Thoracic aorta (tissue), 2 donors: ENCODE measurements around the gene PAPOLA. TPM values are rescaled to one million over a fixed set of nuclear protein-coding genes. Genes with fewer than 3 reads are reported as not detected.

Experiments used
- ATAC-seq: fragments of 150-250 bp; one replicate; pipeline ENCODE4 v1.8.0; 2017; ENCODE audit warnings: low read depth; ENCODE audit not compliant: insufficient number of reproducible peaks, low FRiP score
- DNase-seq: peaks from one replicate; pipeline ENCODE4 v3.0.0-alpha.2; 2020; ENCODE audit warnings: low spot score
- H3K27ac ChIP-seq, 2 donors: fragments of 200-600 bp; sonication (generic); 1 replicate in 1 of 2; 2 replicates in 1 of 2; pipeline ENCODE4 v1.5.1; 2016; ENCODE audit warnings: mild to moderate bottlenecking in 2 of 2, moderate library complexity in 2 of 2
- H3K27me3 ChIP-seq: fragments of 200-600 bp; sonication (generic); replicated peaks from 2 replicates; pipeline ENCODE4 v1.6.0; 2016; ENCODE audit warnings: mild to moderate bottlenecking; ENCODE audit not compliant: insufficient read depth
- H3K36me3 ChIP-seq: fragments of 200-600 bp; sonication (generic); one replicate; pipeline ENCODE4 v1.5.1; 2016
- H3K4me1 ChIP-seq, 2 donors: fragments of 200-600 bp; sonication (generic); 1 replicate in 1 of 2; 2 replicates in 1 of 2; pipeline versions ENCODE4 v1.5.1 to v1.6.0; 2016; ENCODE audit warnings: low read depth in 2 of 2, mild to moderate bottlenecking in 1 of 2; ENCODE audit not compliant: control insufficient read depth in 1 of 2
- H3K4me3 ChIP-seq: fragments of 200-600 bp; sonication (generic); 2 replicates; pipeline ENCODE4 v1.5.1; 2016; ENCODE audit warnings: mild to moderate bottlenecking
- H3K9me3 ChIP-seq: fragments of 200-600 bp; sonication (generic); 2 replicates; pipeline ENCODE4 v1.5.1; 2016
- total RNA-seq, 2 donors: library from RNA; depleted of rRNA; stranded (reverse); fragments of >200 nt; gene quantifications; one replicate each; pipeline versions ENCODE4 v1.1.0 to v1.2.3, GENCODE V29; 2016
- TF ChIP-seq, protein P1 (sequence below): fragments of 200-600 bp; sonication (generic); IDR thresholded peaks from one replicate; pipeline ENCODE4 v1.5.1; 2019; ENCODE audit warnings: antibody characterized with exemption

Gene PAPOLA
- total RNA-seq, 2 donors from 2014 or later: 81.9 to 152 TPM

- Histone ChIP-seq H3K4me1 (peaks cover 3 to 22% of the 10 kb centered on the region in 2 donors), H3K4me3 (no peak overlapping the region), H3K9me3 (no peaks in the 10 kb centered on the region), H3K27ac (no peak overlapping the region), H3K36me3 (no peaks in the 10 kb centered on the region), H3K27me3 (no peaks in the 10 kb centered on the region)
- ATAC-seq (no peak), DNase-seq (no peak)
- TF ChIP-seq, protein P1, sequence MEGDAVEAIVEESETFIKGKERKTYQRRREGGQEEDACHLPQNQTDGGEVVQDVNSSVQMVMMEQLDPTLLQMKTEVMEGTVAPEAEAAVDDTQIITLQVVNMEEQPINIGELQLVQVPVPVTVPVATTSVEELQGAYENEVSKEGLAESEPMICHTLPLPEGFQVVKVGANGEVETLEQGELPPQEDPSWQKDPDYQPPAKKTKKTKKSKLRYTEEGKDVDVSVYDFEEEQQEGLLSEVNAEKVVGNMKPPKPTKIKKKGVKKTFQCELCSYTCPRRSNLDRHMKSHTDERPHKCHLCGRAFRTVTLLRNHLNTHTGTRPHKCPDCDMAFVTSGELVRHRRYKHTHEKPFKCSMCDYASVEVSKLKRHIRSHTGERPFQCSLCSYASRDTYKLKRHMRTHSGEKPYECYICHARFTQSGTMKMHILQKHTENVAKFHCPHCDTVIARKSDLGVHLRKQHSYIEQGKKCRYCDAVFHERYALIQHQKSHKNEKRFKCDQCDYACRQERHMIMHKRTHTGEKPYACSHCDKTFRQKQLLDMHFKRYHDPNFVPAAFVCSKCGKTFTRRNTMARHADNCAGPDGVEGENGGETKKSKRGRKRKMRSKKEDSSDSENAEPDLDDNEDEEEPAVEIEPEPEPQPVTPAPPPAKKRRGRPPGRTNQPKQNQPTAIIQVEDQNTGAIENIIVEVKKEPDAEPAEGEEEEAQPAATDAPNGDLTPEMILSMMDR: no peak
These were observed 69.1 kb downstream of the PAPOLA start for GRCh38 chr14:96571311-96571710.

- Histone ChIP-seq H3K4me1 (peaks cover 3 to 22% of the 10 kb centered on the region in 2 donors), H3K4me3 (no peak overlapping the region), H3K27ac (no peak overlapping the region), H3K27me3 (no peaks in the 10 kb centered on the region), H3K36me3 (no peaks in the 10 kb centered on the region), H3K9me3 (no peaks in the 10 kb centered on the region)
- TF ChIP-seq, protein P1: no peak
- ATAC-seq (no peak), DNase-seq (no peak)
These were observed 71.4 kb downstream of the PAPOLA start for GRCh38 chr14:96573473-96574100.

- H3K27me3 ChIP-seq: no peaks in the 10 kb centered on the region
- TF ChIP-seq, protein P1: no peak
- H3K27ac ChIP-seq: no peak overlapping the region
- H3K4me3 ChIP-seq: no peak overlapping the region
- H3K36me3 ChIP-seq: no peaks in the 10 kb centered on the region
- peaks cover 3 to 22% of the 10 kb centered on the region in 2 donors for H3K4me1 ChIP-seq
- ATAC-seq: no peak
- DNase-seq: no peak
- H3K9me3 ChIP-seq: no peaks in the 10 kb centered on the region
These were observed 72.0 kb downstream of the PAPOLA start for GRCh38 chr14:96574171-96574632.

- TF ChIP-seq, protein P1: no peak
- H3K36me3 ChIP-seq: no peaks in the 10 kb centered on the region
- no peak overlapping the region for H3K4me3 ChIP-seq
- no peaks in the 10 kb centered on the region for H3K9me3 ChIP-seq
- DNase-seq (no peak), ATAC-seq (no peak)
- H3K4me1 ChIP-seq: peaks cover 3 to 22% of the 10 kb centered on the region in 2 donors
- H3K27me3 ChIP-seq: no peaks in the 10 kb centered on the region
- no peak overlapping the region for H3K27ac ChIP-seq
These were observed 72.8 kb downstream of the PAPOLA start for GRCh38 chr14:96574633-96575632.

- peaks cover 3 to 22% of the 10 kb centered on the region in 2 donors for H3K4me1 ChIP-seq
- no peaks in the 10 kb centered on the region for H3K36me3 ChIP-seq
- TF ChIP-seq, protein P1: no peak
- no peak for DNase-seq
- H3K9me3 ChIP-seq: no peaks in the 10 kb centered on the region
- no peaks in the 10 kb centered on the region for H3K27me3 ChIP-seq
- ATAC-seq: no peak
- no peak overlapping the region for H3K4me3 ChIP-seq
- H3K27ac ChIP-seq: no peak overlapping the region
These were observed 74.2 kb downstream of the PAPOLA start for GRCh38 chr14:96576359-96576758.
